ENCODE results near the gene RPH3AL.
"Not testable (repeated sequence)": the region's sequence is repeated elsewhere in the genome, so short reads cannot be mapped to it uniquely, and the experiment has no call there.

RPH3AL gene

DNA sequence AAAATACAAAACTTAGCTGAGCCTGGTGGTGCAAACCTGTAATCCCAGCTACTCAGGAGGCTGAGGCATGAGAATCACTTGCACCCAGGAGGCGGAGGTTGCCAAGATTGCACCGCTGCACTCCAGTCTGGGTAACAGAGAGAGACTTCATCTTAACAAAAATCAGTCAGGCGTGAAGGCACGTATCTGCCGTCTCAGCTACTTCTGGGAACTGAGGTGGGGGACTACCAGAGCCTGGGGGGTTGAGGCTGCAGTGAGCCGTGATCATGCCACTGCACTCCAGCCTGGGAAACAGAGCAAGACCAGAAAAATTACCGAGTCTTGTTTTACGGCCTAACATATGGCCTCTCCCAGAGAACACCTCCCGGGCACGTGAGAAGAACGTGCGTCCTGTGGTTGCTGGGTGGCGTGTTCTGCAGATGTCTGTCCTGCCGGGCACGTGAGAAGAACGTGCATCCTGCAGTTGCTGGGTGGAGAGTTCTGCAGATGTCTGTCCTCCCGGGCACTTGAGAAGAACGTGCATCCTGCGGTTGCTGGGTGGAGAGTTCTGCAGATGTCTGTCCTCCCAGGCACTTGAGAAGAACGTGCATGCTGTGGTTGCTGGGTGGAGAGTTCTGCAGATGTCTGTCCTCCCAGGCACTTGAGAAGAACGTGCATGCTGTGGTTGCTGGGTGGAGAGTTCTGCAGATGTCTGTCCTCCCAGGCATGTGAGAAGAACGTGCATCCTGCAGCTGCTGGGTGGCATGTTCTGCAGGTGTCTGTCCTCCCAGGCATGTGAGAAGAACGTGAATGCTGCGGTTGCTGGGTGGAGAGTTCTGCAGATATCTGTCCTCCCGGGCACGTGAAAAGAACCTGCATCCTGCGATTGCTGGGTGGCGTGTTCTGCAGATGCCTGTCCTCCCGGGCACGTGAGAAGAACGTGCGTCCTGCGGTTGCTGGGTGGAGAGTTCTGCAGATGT lies 14.3 kb upstream of the RPH3AL start:
- not testable (repeated sequence) for DNase-seq (ENCODE audit: low spot score); H3K23ac ChIP-seq (ENCODE audit: low read depth, low read length, poor library complexity); H3K4ac ChIP-seq (ENCODE audit: low read length); H3K79me1 ChIP-seq (ENCODE audit: low read depth, low read length); H3K27ac ChIP-seq (replicated peaks; ENCODE audit: low read length); H3K9me3 ChIP-seq (replicated peaks in 1 of 2; ENCODE audit: control insufficient read depth in 2 of 2, insufficient read depth in 1 of 2, low read depth in 1 of 2, low read length in 2 of 2); H2AFZ ChIP-seq (ENCODE audit: low read length); H2AK5ac ChIP-seq (ENCODE audit: low read depth, low read length); H3K4me1 ChIP-seq (ENCODE audit: control insufficient read depth in 2 of 2, insufficient read depth in 1 of 2, low read depth in 1 of 2, low read length in 2 of 2); H4K8ac ChIP-seq (ENCODE audit: low read depth, low read length); H3K9ac ChIP-seq (ENCODE audit: low read depth, low read length, poor library complexity); H2BK120ac ChIP-seq (ENCODE audit: low read depth, low read length); H3K4me2 ChIP-seq (ENCODE audit: insufficient read depth, low read length, poor library complexity, severe bottlenecking); H4K91ac ChIP-seq (ENCODE audit: low read depth, low read length, poor library complexity); H3K4me3 ChIP-seq (ENCODE audit: low read length in 2 of 2); H2BK5ac ChIP-seq (ENCODE audit: low read length); H2BK12ac ChIP-seq (ENCODE audit: low read length); H3K36me3 ChIP-seq (replicated peaks in 1 of 2; ENCODE audit: control insufficient read depth in 2 of 2, insufficient read depth in 2 of 2, low read length in 2 of 2); H3K18ac ChIP-seq (ENCODE audit: low read length); H2BK15ac ChIP-seq (ENCODE audit: low read length); H3K14ac ChIP-seq (ENCODE audit: low read length); H3K27me3 ChIP-seq (ENCODE audit: control insufficient read depth in 3 of 3, insufficient read depth in 3 of 3, low read depth in 1 of 3, low read length in 3 of 3)
- WGBS, 2 donors (ENCODE audit: extremely low coverage in 2 of 2, insufficient read length in 2 of 2, insufficient replicate concordance in 1 of 2): no CpG with 5 or more reads among the region's 33 CpGs

DNA sequence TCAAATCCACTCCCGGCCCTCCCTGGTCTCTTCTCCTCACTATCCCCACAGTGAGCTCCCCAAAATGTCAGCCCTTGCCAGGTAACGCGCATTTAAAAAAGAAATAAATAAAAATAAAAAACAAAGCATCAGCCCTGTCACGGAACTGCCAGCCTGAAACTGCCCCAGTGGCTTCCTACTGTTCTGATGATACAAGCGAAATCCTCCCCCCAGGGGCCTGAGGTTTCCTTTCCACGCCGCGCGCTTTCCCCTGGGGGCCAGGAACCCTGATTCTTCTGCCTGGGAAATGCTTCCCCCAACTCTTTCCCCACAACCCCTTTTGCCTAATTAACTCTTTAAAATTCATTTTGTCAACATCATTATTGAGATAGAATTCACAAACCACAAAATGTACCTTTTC lies 12.2 kb upstream of the RPH3AL start:
- Histone ChIP-seq H3K4me1 (ENCODE audit: control insufficient read depth in 2 of 2, insufficient read depth in 1 of 2, low read depth in 1 of 2, low read length in 2 of 2) (peaks cover 2 to 8% of the 10 kb centered on the region in 2 donors), H3K4ac (ENCODE audit: low read length) (no peak overlapping the region), H3K4me2 (ENCODE audit: insufficient read depth, low read length, poor library complexity, severe bottlenecking) (no peak overlapping the region), H3K4me3 (ENCODE audit: low read length in 2 of 2) (no peak overlapping the region), H2BK5ac (ENCODE audit: low read length) (peak overlapping the region; percentile 59), H3K9ac (ENCODE audit: low read depth, low read length, poor library complexity) (no peak overlapping the region), H3K27me3 (ENCODE audit: control insufficient read depth in 3 of 3, insufficient read depth in 3 of 3, low read depth in 1 of 3, low read length in 3 of 3) (no peaks in the 10 kb centered on the region), H3K79me1 (ENCODE audit: low read depth, low read length) (no peaks in the 10 kb centered on the region), H2AK5ac (ENCODE audit: low read depth, low read length) (no peak overlapping the region), H2AFZ (ENCODE audit: low read length) (no peak overlapping the region), H3K36me3 (replicated peaks in 1 of 2; ENCODE audit: control insufficient read depth in 2 of 2, insufficient read depth in 2 of 2, low read length in 2 of 2) (no peaks in the 10 kb centered on the region), H3K27ac (replicated peaks; ENCODE audit: low read length) (no peak overlapping the region), H4K91ac (ENCODE audit: low read depth, low read length, poor library complexity) (no peak overlapping the region), H3K23ac (ENCODE audit: low read depth, low read length, poor library complexity) (no peak overlapping the region), H3K9me3 (replicated peaks in 1 of 2; ENCODE audit: control insufficient read depth in 2 of 2, insufficient read depth in 1 of 2, low read depth in 1 of 2, low read length in 2 of 2) (peaks cover 4% of the 10 kb centered on the region in 2 donors), H4K8ac (ENCODE audit: low read depth, low read length) (no peak overlapping the region), H2BK12ac (ENCODE audit: low read length) (no peak overlapping the region), H3K14ac (ENCODE audit: low read length) (no peak overlapping the region), H2BK15ac (ENCODE audit: low read length) (peak overlapping the region; percentile 49), H2BK120ac (ENCODE audit: low read depth, low read length) (no peak overlapping the region), H3K18ac (ENCODE audit: low read length) (no peak overlapping the region)
- WGBS, 2 donors (ENCODE audit: extremely low coverage in 2 of 2, insufficient read length in 2 of 2, insufficient replicate concordance in 1 of 2): no CpG with 5 or more reads among the region's 9 CpGs
- no peak for DNase-seq (ENCODE audit: low spot score)

DNA sequence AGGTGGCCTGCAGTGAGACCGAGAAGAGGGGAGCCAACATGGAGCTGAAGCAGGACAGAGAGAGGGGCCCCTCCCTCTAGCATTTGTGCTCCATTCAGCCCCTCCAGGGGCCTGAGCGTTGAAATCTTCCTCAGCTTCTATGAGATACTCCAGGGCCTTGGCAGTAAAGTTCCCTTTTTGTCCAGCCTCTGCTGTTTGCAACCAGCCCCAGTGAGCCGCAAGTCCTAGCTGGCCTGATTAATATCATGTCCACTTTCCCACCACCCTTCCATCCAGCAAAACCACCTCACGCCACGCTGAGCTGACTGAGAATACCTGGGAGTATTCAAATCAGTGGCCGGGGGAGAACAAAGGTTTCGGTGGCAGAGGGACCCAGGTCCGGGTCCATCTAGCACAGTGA lies 11.7 kb upstream of the RPH3AL start:
- WGBS, 2 donors (ENCODE audit: extremely low coverage in 2 of 2, insufficient read length in 2 of 2, insufficient replicate concordance in 1 of 2): no CpG with 5 or more reads among the region's 8 CpGs
- Histone ChIP-seq H3K4me1 (ENCODE audit: control insufficient read depth in 2 of 2, insufficient read depth in 1 of 2, low read depth in 1 of 2, low read length in 2 of 2) (peaks cover 2 to 8% of the 10 kb centered on the region in 2 donors), H3K14ac (ENCODE audit: low read length) (no peak overlapping the region), H2BK5ac (ENCODE audit: low read length) (peak overlapping the region; percentile 59), H4K8ac (ENCODE audit: low read depth, low read length) (peak overlapping the region; percentile 65), H3K4me3 (ENCODE audit: low read length in 2 of 2) (no peak overlapping the region), H2AFZ (ENCODE audit: low read length) (no peak overlapping the region), H4K91ac (ENCODE audit: low read depth, low read length, poor library complexity) (no peak overlapping the region), H2BK120ac (ENCODE audit: low read depth, low read length) (no peak overlapping the region), H3K4ac (ENCODE audit: low read length) (no peak overlapping the region), H3K4me2 (ENCODE audit: insufficient read depth, low read length, poor library complexity, severe bottlenecking) (no peak overlapping the region), H3K18ac (ENCODE audit: low read length) (no peak overlapping the region), H2BK12ac (ENCODE audit: low read length) (no peak overlapping the region), H3K79me1 (ENCODE audit: low read depth, low read length) (no peaks in the 10 kb centered on the region), H2AK5ac (ENCODE audit: low read depth, low read length) (peak overlapping the region; percentile 68), H3K27me3 (ENCODE audit: control insufficient read depth in 3 of 3, insufficient read depth in 3 of 3, low read depth in 1 of 3, low read length in 3 of 3) (no peaks in the 10 kb centered on the region), H3K23ac (ENCODE audit: low read depth, low read length, poor library complexity) (no peak overlapping the region), H3K9me3 (replicated peaks in 1 of 2; ENCODE audit: control insufficient read depth in 2 of 2, insufficient read depth in 1 of 2, low read depth in 1 of 2, low read length in 2 of 2) (peaks cover 0 to 4% of the 10 kb centered on the region in 2 donors), H3K9ac (ENCODE audit: low read depth, low read length, poor library complexity) (no peak overlapping the region), H2BK15ac (ENCODE audit: low read length) (peak overlapping the region; percentile 49), H3K36me3 (replicated peaks in 1 of 2; ENCODE audit: control insufficient read depth in 2 of 2, insufficient read depth in 2 of 2, low read length in 2 of 2) (no peaks in the 10 kb centered on the region), H3K27ac (replicated peaks; ENCODE audit: low read length) (no peak overlapping the region)
- DNase-seq (ENCODE audit: low spot score): no peak

DNA sequence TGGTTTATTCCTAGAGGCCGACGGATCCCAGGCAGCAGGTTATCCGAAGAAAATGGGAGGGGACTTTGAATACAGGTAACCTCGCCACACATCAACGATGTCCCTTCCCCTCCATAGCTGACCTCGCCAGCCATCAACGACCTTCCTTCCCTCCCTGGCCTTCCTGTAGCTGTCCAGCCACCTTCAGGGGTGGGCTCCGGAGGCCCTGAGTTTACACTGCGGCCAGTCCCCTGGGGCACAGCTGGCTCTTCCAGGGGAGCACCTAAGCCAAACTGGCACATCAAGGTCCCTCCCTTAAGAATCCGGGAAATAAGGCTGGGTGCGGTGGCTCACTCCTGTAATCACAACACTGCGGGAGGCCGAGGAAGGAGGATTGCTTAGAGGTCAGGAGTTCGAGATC lies 10.1 kb upstream of the RPH3AL start:
- no peak overlapping the region for H3K9ac ChIP-seq (ENCODE audit: low read depth, low read length, poor library complexity)
- no peak overlapping the region for H3K27ac ChIP-seq (replicated peaks; ENCODE audit: low read length)
- no peak overlapping the region for H2BK120ac ChIP-seq (ENCODE audit: low read depth, low read length)
- H3K27me3 ChIP-seq (ENCODE audit: control insufficient read depth in 3 of 3, insufficient read depth in 3 of 3, low read depth in 1 of 3, low read length in 3 of 3): no peaks in the 10 kb centered on the region
- H4K91ac ChIP-seq (ENCODE audit: low read depth, low read length, poor library complexity): no peak overlapping the region
- no peak overlapping the region for H4K8ac ChIP-seq (ENCODE audit: low read depth, low read length)
- no peak overlapping the region for H3K23ac ChIP-seq (ENCODE audit: low read depth, low read length, poor library complexity)
- H3K4me2 ChIP-seq (ENCODE audit: insufficient read depth, low read length, poor library complexity, severe bottlenecking): no peak overlapping the region
- no peak overlapping the region for H3K4ac ChIP-seq (ENCODE audit: low read length)
- no peak overlapping the region for H2BK12ac ChIP-seq (ENCODE audit: low read length)
- no peak overlapping the region for H3K14ac ChIP-seq (ENCODE audit: low read length)
- H3K79me1 ChIP-seq (ENCODE audit: low read depth, low read length): no peaks in the 10 kb centered on the region
- WGBS, 2 donors (ENCODE audit: extremely low coverage in 2 of 2, insufficient read length in 2 of 2, insufficient replicate concordance in 1 of 2): no CpG with 5 or more reads among the region's 14 CpGs
- H2AK5ac ChIP-seq (ENCODE audit: low read depth, low read length): no peak overlapping the region
- H3K4me3 ChIP-seq (ENCODE audit: low read length in 2 of 2): no peak overlapping the region
- no peak for DNase-seq (ENCODE audit: low spot score)
- no peak overlapping the region for H3K18ac ChIP-seq (ENCODE audit: low read length)
- no peak overlapping the region for H2BK15ac ChIP-seq (ENCODE audit: low read length)
- H3K4me1 ChIP-seq (ENCODE audit: control insufficient read depth in 2 of 2, insufficient read depth in 1 of 2, low read depth in 1 of 2, low read length in 2 of 2): peaks cover 2 to 8% of the 10 kb centered on the region in 2 donors
- no peaks in the 10 kb centered on the region for H3K36me3 ChIP-seq (replicated peaks in 1 of 2; ENCODE audit: control insufficient read depth in 2 of 2, insufficient read depth in 2 of 2, low read length in 2 of 2)
- H3K9me3 ChIP-seq (replicated peaks in 1 of 2; ENCODE audit: control insufficient read depth in 2 of 2, insufficient read depth in 1 of 2, low read depth in 1 of 2, low read length in 2 of 2): no peaks in the 10 kb centered on the region
- no peak overlapping the region for H2BK5ac ChIP-seq (ENCODE audit: low read length)
- H2AFZ ChIP-seq (ENCODE audit: low read length): no peak overlapping the region
